AG08396 (cell line): Measurements from ENCODE around the gene LRFN2.

Experiments used
- DNase-seq: peaks from one replicate; pipeline ENCODE4 v3.0.0; 2012; ENCODE audit warnings: low spot score, mixed read lengths

Gene LRFN2

DNA sequence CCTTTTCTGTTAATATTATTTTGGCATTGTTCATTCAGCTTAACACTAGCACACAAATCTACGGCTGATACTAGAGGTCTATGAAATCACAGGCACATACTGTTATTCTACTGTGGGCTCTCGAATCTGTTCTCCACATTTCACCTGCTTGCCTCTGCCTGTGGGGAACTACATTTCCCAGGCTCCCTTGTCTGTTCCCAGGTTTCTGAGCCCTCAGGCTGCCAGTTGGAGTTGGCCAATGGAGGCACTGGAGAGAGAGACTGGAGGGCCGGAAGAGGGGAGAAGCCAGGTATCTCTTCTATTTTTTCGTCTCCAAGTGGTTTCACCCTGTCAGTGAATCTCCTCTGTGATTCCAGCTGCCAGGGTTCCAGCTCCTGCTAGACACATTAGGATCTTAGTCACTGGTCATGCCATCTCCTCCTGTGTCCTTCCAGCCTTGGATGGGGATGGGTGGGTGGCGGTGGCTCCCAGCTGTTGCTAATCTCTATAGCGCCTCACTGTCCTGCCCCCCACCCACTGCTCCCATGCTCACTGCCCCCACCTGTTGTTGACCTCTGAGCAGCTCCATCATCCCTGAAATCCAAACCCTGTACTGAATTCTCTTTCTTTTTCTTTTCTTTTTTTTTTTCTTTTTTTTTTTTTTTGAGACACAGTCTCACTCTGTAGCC lies 188.2 kb downstream of the LRFN2 start:
- DNase-seq, result no peak

DNA sequence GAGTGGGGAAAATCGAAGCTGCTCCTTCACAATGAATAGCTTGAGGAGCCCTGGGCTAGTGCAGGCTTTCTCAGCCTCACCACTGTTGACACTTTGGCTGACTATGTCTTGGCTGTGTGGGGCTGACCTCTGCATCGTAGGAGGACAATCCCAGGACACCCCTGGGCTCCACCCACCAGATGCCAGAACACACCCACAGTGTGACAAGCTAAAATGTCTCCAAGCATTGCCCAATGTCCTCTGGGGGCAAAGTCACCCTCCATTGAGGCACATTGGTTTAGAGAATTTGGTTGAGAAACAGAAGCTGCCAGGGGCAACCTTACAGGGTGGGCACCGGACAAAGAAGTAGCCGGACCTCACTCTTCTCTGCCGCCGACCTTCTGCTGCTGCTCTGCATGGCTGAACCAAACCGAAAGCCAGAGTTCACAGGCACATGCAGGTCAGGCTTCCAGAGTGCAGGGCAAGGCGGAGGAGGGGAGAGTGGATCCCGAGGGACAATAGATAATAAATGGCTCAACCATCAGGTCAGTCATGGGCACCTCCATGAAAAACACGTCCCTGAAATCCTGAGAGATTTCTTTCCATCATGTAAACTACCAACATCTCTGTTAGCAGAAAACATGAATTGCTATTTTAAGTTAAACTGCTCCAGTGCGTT lies 189.0 kb downstream of the LRFN2 start:
- DNase-seq, result no peak

DNA sequence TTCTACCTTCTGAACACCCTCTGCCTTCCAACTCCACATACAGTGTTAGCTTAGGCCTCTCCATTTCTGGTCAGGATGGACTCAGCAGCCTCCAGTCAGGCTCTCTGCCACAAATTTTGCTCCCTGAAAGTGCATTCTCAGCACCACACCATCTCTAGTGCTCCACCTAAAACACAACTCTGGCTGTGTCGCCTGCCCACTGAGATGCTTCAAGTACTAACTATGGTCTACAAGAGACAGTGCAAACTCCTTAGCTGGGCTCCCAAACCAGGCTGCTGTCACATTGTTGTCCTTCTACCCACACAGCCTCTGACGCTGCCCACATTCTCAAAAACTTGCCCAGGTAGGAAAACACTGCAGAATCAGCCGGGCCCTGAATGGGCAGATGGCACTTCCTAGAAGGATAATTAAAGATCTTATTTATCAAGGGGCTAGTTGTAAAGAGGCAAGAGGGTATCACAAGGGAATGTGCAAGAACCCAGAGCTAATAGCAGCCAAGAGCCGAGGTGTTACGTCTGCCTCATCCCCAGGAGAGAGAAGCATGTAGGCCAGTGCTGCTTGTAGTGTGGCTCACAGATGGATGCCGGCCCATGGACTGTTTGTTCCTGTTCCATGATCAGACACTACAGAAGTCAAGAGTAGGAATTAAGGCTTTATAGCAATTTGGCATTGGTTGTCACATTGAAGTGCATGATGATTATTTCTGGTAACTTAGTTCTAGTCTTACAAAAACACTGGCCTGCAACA lies 189.7 kb downstream of the LRFN2 start:
- no peak for DNase-seq

DNA sequence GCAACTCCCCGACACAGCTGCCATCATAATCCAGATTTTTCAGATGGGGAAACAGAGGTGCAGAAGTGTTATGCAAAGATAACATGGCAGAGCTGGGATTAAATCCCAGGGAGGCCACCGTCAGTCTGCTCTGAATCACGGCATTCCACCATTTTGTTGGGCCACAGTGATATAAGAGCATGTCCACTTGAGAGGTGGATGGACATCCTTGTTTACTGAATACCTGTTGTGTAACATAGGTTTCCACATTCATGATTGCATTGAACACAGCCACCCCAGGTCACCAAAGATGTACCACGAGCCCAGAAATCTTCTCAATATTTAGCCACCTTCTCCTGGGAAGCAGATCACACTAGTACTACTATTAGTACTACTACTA lies 191.5 kb downstream of the LRFN2 start:
- no peak for DNase-seq

DNA sequence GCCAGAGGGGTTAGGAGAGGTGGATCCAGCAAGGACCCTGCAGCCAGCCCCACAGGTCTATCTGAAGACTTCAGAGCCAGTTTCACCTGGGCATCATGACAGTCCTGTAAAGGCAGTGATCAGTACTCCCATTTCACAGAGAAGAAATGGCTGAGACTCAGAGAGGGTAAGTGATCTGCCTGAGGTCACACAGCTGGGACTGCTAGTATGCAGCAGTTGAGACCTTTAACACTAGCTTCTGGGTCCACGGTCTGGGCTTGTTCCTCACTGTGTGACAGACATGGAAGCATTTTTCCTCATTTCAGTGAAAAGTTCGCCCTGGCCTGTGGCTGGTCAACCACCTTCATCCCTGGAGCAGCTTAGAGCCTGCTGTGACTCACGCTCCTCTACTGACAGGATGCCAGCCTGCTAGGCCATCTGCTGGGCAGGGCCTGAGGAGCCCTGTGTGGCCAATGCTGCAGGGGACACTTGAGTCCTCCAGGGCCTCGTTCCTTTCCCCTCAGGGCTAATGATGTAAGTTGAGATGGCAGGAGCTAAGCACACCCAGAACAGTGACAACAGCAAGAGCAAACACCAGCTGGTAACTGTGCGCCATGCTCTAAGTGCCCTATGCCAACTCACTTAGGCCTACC lies 192.0 kb downstream of the LRFN2 start:
- DNase-seq, result no peak

DNA sequence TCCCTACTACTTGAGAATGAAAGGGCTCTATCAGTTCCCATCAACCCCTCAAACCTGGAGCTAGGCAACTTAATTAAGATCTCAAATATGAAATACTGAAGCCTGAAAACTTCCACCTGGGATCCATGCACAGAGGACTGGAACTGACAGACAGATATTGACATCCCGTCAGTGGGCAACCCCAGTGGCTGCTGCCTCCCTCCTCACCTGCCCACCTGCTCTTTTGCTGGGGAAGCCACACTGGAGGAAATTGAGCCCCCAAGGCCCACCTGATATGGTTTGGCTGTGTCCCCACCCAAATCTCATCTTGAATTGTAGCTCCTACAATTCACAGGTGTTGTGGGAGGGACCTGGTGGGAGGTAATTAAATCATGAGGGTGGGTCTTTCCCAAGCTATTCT lies 192.8 kb downstream of the LRFN2 start:
- no peak for DNase-seq

DNA sequence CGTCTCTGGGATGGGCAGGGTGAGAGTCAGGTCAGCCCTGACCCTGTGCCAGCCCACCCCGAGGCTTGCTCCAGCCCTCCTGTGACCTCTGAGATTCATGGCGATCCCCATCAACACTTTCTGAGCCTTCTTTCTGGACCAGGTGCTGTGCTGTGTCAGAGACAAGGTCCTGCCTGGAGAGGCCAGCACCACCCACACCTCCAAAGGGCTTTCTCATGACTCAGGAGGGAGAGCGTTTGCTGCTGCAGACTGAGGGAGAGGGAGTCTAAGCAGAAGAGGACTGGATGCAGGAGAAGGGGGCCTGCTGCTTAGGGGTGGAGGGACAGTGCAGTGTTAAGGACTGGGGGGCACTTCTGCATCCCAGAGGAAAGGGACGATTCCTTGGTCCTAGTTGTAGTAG lies 193.5 kb downstream of the LRFN2 start:
- DNase-seq, result no peak

DNA sequence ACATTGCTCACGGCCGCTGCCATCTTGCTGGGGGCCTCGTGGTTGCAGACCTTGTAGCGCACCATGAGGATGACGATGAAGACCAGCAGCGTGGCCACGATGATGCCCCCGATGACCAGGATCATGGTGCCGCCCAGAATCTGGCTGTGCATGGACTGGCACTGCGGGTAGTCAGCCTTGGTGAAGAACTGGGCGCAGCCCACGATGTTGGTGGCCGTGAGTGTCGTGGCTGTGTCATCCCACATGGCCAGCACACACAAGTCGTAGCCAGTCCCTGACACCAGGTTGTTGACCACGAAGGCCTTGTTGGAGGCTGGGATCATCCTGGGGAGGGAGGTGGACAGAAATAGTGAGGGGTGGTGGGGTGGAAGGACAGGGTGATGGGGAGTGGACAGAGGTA lies 194.6 kb downstream of the LRFN2 start:
- no peak for DNase-seq

DNA sequence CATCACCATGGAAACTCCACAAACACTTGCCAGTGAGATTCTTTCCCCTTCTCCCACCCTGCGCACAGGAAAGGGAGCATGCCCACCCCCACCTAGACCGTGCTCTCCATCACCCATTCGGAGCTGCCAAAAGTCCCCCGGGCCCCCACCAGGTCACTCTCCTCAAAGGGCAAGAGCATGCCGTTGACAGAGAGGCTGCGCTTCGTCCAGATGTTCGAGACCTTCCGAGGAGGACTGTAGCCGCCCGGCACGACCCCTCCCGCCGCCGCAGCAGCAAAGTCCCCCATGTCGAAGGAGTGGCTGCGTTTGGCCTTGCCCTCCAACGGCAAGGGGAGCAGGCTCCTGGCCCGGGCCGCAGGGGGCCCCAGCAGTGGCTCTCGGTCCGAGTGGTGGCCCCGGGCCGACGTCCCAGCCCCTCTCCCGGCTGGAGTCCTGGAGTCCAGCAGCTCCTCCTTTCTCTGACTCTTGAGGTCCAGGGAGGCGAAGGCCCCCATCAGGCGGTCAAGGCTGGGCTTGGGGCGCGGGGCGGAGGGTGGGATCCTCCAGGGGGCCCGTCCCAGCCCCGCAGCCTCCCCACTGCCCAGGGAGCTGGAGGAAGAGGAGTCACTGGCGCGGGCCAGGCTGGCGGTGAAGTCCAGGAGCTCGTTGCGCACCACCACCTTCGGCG lies 195.2 kb downstream of the LRFN2 start:
- DNase-seq, result no peak

DNA sequence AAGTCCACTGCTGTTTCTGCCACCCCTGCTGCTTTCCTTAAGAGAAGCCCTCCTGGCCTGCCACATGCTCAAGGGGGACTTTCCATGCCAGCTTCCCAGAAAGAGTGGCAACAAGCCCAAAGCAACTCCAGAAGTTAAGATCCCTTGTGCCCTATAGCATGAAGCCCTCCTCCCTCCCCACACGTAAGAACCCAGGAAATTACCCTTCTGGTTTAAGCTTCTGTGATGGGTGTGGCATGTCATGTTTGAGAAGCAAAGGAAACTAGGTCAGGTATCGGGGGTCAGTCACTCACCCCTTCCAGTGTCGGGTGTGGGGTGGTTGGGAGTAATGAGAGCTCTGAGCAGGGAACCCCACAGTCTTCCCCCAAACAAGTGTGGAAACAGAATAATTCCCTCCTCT lies 196.1 kb downstream of the LRFN2 start:
- no peak for DNase-seq

DNA sequence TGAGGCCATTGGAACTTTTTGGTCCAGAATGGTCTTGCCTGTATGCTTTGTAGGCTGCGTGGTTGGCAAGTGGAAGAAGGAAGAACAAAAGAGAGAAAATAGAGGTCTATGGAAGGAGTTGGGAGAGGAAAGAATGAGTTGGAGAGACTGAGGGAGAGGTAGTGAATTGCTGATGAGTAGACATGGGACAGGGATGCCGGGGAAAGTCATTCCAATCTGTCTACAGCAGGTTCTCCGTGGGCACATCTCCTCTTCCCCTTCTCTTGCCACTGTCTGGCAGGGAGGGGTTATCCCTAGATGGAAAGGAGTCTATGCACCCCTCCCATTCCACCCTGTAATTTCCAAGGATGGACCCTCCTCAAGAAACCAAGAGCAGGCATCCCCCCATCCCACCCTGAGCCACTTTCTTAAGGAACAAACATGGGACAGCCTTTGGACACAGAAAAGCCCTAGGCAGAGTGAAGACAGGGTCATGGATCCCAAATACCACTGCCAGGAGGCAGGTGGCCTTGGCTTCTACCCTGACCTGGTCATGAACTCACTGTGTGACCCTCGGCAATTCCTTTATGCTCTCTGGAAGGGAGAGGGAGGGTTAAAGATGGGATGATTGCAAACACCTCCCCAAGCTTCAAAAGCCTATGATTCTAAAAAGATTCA lies 196.9 kb downstream of the LRFN2 start:
- DNase-seq, result no peak

DNA sequence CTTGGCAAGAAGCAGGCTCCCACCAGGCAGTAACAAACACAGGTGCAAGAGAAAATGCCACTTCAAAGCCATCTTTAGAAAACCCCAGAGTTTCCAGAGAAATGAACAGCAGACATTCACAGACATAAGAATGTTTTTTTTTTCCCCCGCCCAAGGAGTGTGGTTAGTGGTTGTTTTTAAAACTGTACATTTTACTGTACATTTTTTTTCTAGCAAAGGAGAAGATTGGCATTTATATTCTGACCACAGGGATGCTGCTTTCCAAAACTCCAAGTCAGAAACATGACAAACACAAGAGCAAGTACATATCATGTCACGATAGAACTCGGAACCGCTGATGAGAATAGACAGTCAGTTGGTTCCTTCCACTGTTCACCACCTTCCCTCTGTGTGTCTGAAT lies 197.9 kb downstream of the LRFN2 start:
- no peak for DNase-seq

DNA sequence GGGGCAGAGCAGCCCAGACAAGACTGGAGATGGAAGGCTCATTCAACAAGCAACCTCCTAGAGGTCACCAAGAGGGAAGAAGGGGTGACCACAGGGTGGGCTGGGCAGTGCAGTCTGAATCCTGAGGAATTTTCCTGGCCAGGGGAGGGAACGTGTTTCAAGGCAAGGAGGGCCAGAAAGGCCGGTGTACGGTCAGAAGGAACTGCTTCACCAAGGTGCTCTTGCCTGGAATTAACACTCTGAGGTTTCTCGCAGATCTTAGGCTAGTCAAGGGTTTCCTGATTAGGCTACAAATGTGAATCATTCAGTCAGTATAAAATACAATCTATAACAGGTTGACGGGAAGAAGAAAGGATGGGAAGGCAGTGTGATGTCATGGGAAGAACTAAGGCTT lies 199.3 kb downstream of the LRFN2 start:
- DNase-seq, result no peak

DNA sequence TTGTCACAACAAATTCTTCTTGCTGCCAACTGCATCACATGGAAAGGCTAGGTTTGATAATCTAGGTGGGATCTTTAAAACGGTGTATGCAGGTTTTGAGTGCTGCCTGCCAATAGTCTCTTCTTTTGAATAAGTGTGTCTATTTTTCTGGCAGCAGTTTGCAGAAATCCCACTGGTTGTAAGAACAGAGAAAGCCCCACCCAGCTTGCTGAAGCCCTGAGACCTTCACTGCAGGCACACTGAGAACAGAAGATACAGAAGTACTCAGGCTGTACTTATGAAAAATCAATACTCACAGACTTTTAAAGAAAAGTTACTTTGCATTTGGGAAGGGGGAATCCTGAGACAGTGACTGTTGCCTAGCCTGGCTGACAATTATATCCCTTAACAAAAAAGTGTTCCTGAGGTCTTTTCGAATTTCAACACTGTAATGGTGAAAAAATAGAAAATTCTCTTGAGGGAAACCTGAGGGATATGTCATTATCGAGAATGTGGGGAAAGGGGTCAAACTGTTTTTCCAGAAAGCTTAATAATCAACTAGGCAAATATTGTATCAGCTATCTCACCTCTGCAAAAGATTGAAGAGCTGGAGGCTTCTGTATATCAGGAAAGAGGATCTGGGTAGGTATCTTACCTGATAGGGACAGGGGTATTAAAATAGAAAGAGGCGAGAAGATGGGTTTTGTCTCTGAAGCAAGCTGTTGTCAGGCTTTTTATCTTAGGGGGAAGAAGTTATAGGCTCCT lies 199.9 kb downstream of the LRFN2 start:
- peak; percentile 0 for DNase-seq

DNA sequence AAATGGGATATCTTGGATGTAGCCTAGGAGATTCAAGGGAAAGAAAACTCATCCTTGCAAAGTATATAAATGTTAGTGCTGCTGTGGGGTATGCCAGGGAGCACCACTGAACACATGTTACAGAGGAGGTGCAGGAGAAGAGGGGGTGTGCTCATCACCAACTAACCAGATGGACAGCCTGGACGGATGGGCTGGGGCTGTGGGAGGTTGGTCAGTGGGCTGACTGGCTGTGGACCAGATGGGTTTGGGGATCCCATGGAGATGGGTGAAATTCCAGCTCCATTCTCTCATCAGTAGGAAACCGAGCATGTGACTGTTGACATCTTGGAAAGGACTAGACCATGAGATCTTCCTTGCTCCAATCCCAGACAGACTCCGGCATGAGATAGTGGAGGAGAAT lies 201.0 kb downstream of the LRFN2 start:
- DNase-seq, result peak; percentile 1

DNA sequence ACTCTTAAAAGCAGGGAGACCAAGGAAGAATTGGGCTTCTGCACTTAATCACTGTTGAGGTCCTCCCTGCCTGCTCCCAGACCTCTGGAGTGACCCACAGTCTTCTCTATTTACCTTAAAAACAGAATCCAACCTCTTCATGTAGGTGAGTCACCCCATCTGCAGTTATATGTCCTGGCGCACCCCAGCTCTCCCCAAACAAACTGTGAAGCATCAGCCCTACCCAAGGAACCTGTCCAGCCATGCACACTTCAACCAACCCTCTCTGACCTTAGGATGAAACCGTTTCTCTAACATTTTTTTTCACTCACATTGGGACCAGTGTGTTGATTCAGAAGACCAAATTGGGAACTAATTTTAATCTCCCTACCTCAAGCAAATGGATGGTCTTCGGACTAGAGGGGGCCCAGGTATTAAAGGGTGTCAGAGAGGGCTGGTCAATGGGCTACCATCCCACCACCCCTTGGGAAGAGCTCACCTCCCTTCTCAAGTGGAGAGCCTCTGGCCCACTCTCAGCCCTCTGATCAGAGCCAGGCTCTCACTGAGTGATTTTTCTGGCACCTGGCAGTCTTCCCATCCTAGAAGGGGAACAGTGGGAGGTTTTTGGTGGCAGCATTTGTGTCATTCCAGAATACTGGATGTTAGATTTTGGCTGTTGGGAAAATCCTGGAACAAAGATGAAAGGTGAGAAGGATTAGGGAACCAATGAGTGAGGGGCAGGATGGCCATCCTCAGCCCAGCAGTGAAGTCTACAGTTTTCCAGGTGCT lies 203.6 kb downstream of the LRFN2 start:
- no peak for DNase-seq

DNA sequence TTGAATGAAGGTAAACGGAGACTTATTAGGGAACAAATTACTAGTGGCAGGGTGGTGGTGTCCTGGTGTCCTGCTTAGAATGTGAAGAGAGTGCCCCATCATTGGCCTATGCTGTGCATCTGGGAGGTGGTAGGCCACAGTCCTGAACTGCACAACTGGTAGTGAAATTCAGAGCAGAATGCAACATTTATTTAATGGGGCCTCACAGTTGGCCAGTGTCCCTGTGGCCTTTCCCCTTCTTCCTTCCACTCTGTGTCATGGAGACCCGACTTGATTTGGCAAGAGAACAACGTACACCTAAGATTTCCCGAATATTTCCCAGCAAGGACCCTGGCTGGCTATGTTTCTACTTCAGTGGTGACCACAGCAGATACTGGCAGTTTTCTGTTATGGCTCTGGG lies 206.9 kb downstream of the LRFN2 start:
- DNase-seq, result no peak

DNA sequence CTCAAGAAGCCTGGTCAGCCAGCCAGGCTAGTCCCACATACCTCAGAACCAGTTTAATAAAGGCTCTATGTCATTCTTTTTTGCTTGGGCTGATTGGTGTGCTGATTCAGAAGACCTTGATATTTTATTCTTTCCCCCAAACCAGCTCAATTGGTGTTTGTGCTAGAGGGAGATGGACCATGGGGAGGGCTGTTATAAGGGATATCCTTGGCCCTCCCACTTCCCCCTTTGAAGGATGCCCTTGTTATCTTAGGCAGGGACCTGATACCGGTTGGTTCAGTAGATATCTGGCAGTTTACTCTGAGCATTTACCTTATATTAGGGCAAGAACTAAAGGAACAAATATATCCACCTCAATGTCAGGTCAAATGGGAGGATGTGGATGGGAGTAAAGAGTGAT lies 207.4 kb downstream of the LRFN2 start:
- DNase-seq, result no peak

DNA sequence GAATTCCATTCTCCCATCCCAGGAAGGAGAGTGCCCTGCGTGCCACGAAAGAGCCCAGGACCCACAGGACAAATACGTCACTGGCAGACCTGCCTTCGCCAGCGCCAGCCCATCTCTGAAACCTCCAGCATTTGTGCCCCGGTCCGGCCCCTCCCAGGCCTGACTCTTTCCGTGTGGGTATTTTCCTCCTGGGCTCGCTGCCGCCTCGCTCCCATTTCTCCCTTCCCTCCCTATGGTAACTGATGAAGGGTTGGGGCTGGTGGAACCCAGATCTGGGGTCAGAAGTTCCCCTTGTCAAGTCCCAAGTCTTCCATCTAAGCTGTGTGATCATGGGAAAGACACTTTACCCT lies 208.5 kb downstream of the LRFN2 start:
- no peak for DNase-seq

DNA sequence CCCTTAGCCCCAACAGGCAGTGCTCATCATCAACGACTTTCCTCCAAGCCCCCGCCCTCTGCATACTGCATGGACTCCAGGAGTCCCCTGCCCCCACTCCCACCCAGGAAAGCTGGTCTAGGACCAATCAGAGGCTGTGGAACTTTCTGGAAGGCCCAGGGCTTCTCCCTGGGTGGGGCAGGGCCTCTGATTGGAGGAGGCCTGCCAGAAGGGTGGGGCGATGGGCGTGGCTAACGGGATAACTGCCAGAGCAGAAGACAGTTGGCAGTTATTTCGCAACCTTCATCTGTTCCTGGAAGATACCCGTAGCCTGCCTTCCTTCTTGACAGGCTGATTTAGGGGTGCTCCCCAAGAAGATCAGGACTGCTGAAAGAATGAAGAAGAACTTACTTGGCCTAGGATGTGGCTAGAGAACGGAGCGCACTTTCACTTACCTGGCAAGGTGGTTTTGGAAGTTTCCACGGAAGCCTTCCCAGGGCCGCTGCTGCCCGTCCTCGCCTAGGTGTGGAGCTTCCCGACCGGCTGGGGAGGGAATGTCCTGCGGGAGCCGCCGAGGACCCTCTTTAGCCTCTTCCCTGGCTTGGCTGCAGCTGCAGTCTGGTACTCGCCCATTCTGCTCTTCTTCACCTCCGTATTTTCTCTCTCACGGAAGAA lies 209.0 kb downstream of the LRFN2 start:
- DNase-seq, result no peak
